Measurements from ENCODE around the gene PILRA.
A peak's percentile ranks its signal among the peaks of the same experiment; 100 is the strongest.

PILRA gene

DNA sequence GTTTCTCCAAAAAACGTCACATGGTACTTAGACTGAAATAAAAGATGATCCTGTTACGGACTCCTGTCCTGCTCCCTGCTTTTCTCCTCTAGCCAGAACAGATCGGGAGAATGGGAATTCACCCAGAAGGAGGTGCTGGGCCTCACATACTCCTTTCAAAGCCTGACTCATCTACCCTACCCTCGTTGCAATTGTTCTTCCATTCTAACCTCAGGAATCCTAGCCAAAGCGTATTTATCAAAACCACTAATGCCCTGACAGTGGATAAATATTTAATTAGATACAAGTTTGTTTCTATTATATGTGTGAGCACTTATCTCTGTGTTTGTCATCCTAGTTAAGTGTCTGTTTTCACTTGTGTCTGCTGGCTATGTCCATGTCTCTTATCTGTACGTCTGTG lies 33.5 kb downstream of the PILRA start:
- no peak for DNase-seq
- no peak overlapping the region for H3K27ac ChIP-seq (ENCODE audit: insufficient read depth in 1 of 2, low read depth in 1 of 2, low read length in 2 of 2, poor library complexity in 1 of 2, severe bottlenecking in 2 of 2)
- H3K4me1 ChIP-seq (ENCODE audit: control extremely low read depth in 1 of 4, control insufficient read depth in 4 of 4, insufficient read depth in 4 of 4, low read length in 3 of 4) = no peaks in the 10 kb centered on the region
- H3K36me3 ChIP-seq (ENCODE audit: control insufficient read depth in 4 of 4, insufficient read depth in 4 of 4, low read length in 3 of 4) = no peaks in the 10 kb centered on the region
- WGBS (ENCODE audit: insufficient coverage) = 42% methylated on average over 2 of the region's 6 CpGs
- H3K27me3 ChIP-seq (replicated peaks in 2 of 5; ENCODE audit: control insufficient read depth in 4 of 5, insufficient read depth in 5 of 5, low read length in 4 of 5) = no peaks in the 10 kb centered on the region
- POLR2A ChIA-PET = no interaction called here
- no peaks in the 10 kb centered on the region for H3K9me3 ChIP-seq (ENCODE audit: control extremely low read depth in 1 of 5, control insufficient read depth in 4 of 5, insufficient read depth in 2 of 5, low read depth in 1 of 5, low read length in 4 of 5)
- H3K4me3 ChIP-seq (ENCODE audit: control insufficient read depth in 1 of 7, extremely low read depth in 1 of 7, insufficient read depth in 4 of 7, low read depth in 2 of 7, low read length in 6 of 7) = no peak overlapping the region
- CTCF ChIA-PET = interaction anchor here (1.2 to 4.9 kb wide), 19 partner anchors 8 to 60 kb away, joined by 3 to 28 read pairs (median 6); partner anchors contain the start of genes PILRA and PILRB

GRCh38 chr7:100407285-100408180 lies 34.2 kb downstream of the PILRA start:
- Histone ChIP-seq H3K9me3 (ENCODE audit: control extremely low read depth in 1 of 5, control insufficient read depth in 4 of 5, insufficient read depth in 2 of 5, low read depth in 1 of 5, low read length in 4 of 5) (no peaks in the 10 kb centered on the region), H3K4me1 (ENCODE audit: control extremely low read depth in 1 of 4, control insufficient read depth in 4 of 4, insufficient read depth in 4 of 4, low read length in 3 of 4) (no peaks in the 10 kb centered on the region), H3K4me3 (ENCODE audit: control insufficient read depth in 1 of 7, extremely low read depth in 1 of 7, insufficient read depth in 4 of 7, low read depth in 2 of 7, low read length in 6 of 7) (no peak overlapping the region), H3K36me3 (ENCODE audit: control insufficient read depth in 4 of 4, insufficient read depth in 4 of 4, low read length in 3 of 4) (no peaks in the 10 kb centered on the region), H3K27ac (ENCODE audit: insufficient read depth in 1 of 2, low read depth in 1 of 2, low read length in 2 of 2, poor library complexity in 1 of 2, severe bottlenecking in 2 of 2) (no peak overlapping the region), H3K27me3 (replicated peaks in 2 of 5; ENCODE audit: control insufficient read depth in 4 of 5, insufficient read depth in 5 of 5, low read length in 4 of 5) (no peaks in the 10 kb centered on the region)
- POLR2A ChIA-PET = interaction anchor here (0.7 kb wide), 1 partner anchor 120 kb away, joined by 3 read pairs; no protein-coding TSS in a partner anchor
- peak; percentile 73 to 86 (median 81) for DNase-seq
- CTCF ChIA-PET = interaction anchor here (1.0 to 4.9 kb wide), 22 partner anchors 7 to 78 kb away, joined by 3 to 28 read pairs (median 6); partner anchors contain the start of genes PILRA and PILRB
- 64% methylated on average over 10 of the region's 12 CpGs for WGBS (ENCODE audit: insufficient coverage)

DNA sequence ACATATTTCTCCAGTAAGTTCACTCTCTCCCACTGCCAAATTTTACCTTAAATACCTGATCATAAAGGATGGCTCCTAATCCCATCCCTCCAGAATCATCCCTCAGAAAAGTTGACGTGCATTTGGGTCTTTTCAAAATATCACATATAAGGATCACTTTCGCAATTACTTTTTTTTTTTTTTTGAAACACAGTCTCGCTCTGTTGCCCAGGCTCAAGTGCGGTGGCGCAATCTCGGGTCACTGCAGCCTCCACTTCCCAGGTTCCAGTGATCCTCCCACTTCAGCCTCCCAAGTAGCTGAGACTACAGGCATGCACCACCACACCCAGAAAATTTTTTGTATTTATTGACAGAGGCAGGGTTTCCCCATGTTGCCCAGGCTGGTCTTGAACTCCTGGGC lies 37.8 kb downstream of the PILRA start:
- ChIA-PET CTCF (interaction anchor here (1.3 to 1.6 kb wide), 3 partner anchors 9 to 45 kb away, joined by 3 to 4 read pairs (median 4); no protein-coding TSS in a partner anchor), POLR2A (no interaction called here)
- no peak overlapping the region for H3K27ac ChIP-seq (ENCODE audit: insufficient read depth in 1 of 2, low read depth in 1 of 2, low read length in 2 of 2, poor library complexity in 1 of 2, severe bottlenecking in 2 of 2)
- H3K4me1 ChIP-seq (ENCODE audit: control extremely low read depth in 1 of 4, control insufficient read depth in 4 of 4, insufficient read depth in 4 of 4, low read length in 3 of 4) = peaks cover 4 to 13% (median 7%) of the 10 kb centered on the region in 4 experiments
- WGBS (ENCODE audit: insufficient coverage) = 100% methylated on average over 2 of the region's 6 CpGs
- H3K9me3 ChIP-seq (ENCODE audit: control extremely low read depth in 1 of 5, control insufficient read depth in 4 of 5, insufficient read depth in 2 of 5, low read depth in 1 of 5, low read length in 4 of 5) = no peaks in the 10 kb centered on the region
- H3K36me3 ChIP-seq (ENCODE audit: control insufficient read depth in 4 of 4, insufficient read depth in 4 of 4, low read length in 3 of 4) = no peaks in the 10 kb centered on the region
- DNase-seq = no peak
- H3K27me3 ChIP-seq (replicated peaks in 2 of 5; ENCODE audit: control insufficient read depth in 4 of 5, insufficient read depth in 5 of 5, low read length in 4 of 5) = no peaks in the 10 kb centered on the region
- H3K4me3 ChIP-seq (ENCODE audit: control insufficient read depth in 1 of 7, extremely low read depth in 1 of 7, insufficient read depth in 4 of 7, low read depth in 2 of 7, low read length in 6 of 7) = no peak overlapping the region

DNA sequence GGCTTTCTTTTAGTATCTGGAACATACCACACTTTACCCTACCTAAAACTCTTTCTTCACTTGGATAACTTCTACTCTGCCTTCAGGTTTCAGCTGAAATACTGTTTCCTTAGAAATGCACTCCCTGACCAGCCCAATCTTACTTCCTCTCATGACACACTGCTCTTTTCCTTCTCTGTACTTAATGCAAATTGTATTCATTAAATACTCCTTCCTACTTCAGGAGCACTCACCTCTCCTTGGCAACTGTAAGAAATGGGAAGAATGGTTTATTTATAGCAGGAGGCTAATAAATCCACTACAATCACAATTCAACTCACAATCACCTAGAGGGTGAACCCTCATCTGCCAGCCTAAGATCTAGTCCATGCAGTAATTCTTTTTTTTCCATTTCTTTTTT lies 40.1 kb downstream of the PILRA start:
- Histone ChIP-seq H3K36me3 (ENCODE audit: control insufficient read depth in 4 of 4, insufficient read depth in 4 of 4, low read length in 3 of 4) (no peaks in the 10 kb centered on the region), H3K4me3 (ENCODE audit: control insufficient read depth in 1 of 7, extremely low read depth in 1 of 7, insufficient read depth in 4 of 7, low read depth in 2 of 7, low read length in 6 of 7) (no peak overlapping the region), H3K9me3 (ENCODE audit: control extremely low read depth in 1 of 5, control insufficient read depth in 4 of 5, insufficient read depth in 2 of 5, low read depth in 1 of 5, low read length in 4 of 5) (no peaks in the 10 kb centered on the region), H3K4me1 (ENCODE audit: control extremely low read depth in 1 of 4, control insufficient read depth in 4 of 4, insufficient read depth in 4 of 4, low read length in 3 of 4) (peaks cover 4 to 13% (median 7%) of the 10 kb centered on the region in 4 experiments), H3K27ac (ENCODE audit: insufficient read depth in 1 of 2, low read depth in 1 of 2, low read length in 2 of 2, poor library complexity in 1 of 2, severe bottlenecking in 2 of 2) (no peak overlapping the region), H3K27me3 (replicated peaks in 2 of 5; ENCODE audit: control insufficient read depth in 4 of 5, insufficient read depth in 5 of 5, low read length in 4 of 5) (no peaks in the 10 kb centered on the region)
- peak in 1 of 3 donors; percentile 17 for DNase-seq
- ChIA-PET CTCF (interaction anchor here (0.5 to 1.4 kb wide), 2 partner anchors 30 to 279 kb away, joined by 3 read pairs; no protein-coding TSS in a partner anchor), POLR2A (interaction anchor here (1.0 kb wide), 1 partner anchor 15 kb away, joined by 4 read pairs; the partner anchor contains the start of gene ZCWPW1)

- no peaks in the 10 kb centered on the region for H3K9me3 ChIP-seq (ENCODE audit: control extremely low read depth in 1 of 5, control insufficient read depth in 4 of 5, insufficient read depth in 2 of 5, low read depth in 1 of 5, low read length in 4 of 5)
- DNase-seq = no peak
- WGBS (ENCODE audit: insufficient coverage) = no CpG with 5 or more reads among the region's 1 CpG
- H3K4me1 ChIP-seq (ENCODE audit: control extremely low read depth in 1 of 4, control insufficient read depth in 4 of 4, insufficient read depth in 4 of 4, low read length in 3 of 4) = peaks cover 4 to 13% (median 7%) of the 10 kb centered on the region in 4 experiments
- no peak overlapping the region for H3K4me3 ChIP-seq (ENCODE audit: control insufficient read depth in 1 of 7, extremely low read depth in 1 of 7, insufficient read depth in 4 of 7, low read depth in 2 of 7, low read length in 6 of 7)
- no peaks in the 10 kb centered on the region for H3K36me3 ChIP-seq (ENCODE audit: control insufficient read depth in 4 of 4, insufficient read depth in 4 of 4, low read length in 3 of 4)
- CTCF ChIA-PET = no interaction called here
- POLR2A ChIA-PET = interaction anchor here (1.0 to 1.8 kb wide), 2 partner anchors 14 kb away, joined by 4 to 6 read pairs; partner anchors contain the start of gene ZCWPW1
- H3K27ac ChIP-seq (ENCODE audit: insufficient read depth in 1 of 2, low read depth in 1 of 2, low read length in 2 of 2, poor library complexity in 1 of 2, severe bottlenecking in 2 of 2) = no peak overlapping the region
- H3K27me3 ChIP-seq (replicated peaks in 2 of 5; ENCODE audit: control insufficient read depth in 4 of 5, insufficient read depth in 5 of 5, low read length in 4 of 5) = no peaks in the 10 kb centered on the region
These were observed 40.6 kb downstream of the PILRA start for GRCh38 chr7:100413889-100414288.

DNA sequence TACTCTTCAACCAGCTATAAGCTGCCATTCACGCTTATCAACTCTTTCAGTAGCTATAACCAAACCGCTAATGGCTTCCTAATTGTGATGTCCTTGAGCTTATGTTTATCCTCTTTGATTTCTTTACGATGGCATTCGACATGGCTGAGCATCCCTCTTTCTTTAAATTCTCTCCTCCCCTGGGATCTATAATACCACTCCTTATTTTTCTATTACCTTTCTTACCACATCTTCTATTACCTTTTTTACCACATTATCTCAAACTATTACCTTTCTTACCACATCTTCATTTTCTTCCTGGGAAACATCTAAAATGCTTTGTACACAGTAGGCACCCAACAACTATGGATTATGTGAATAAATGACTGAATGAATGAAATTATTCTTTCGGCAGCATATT lies 42.2 kb downstream of the PILRA start:
- CTCF ChIA-PET = interaction anchor here (0.9 to 1.6 kb wide), 8 partner anchors 8 to 68 kb away, joined by 3 to 10 read pairs (median 4); partner anchors contain the start of gene ZCWPW1

More for the DNA sequence above, 42.2 kb downstream of the PILRA start:
- POLR2A ChIA-PET = interaction anchor here (0.6 to 1.8 kb wide), 2 partner anchors 8 to 13 kb away, joined by 3 to 6 read pairs; partner anchors contain the start of gene ZCWPW1
- Histone ChIP-seq H3K27me3 (replicated peaks in 2 of 5; ENCODE audit: control insufficient read depth in 4 of 5, insufficient read depth in 5 of 5, low read length in 4 of 5) (no peaks in the 10 kb centered on the region), H3K27ac (ENCODE audit: insufficient read depth in 1 of 2, low read depth in 1 of 2, low read length in 2 of 2, poor library complexity in 1 of 2, severe bottlenecking in 2 of 2) (no peak overlapping the region), H3K4me1 (ENCODE audit: control extremely low read depth in 1 of 4, control insufficient read depth in 4 of 4, insufficient read depth in 4 of 4, low read length in 3 of 4) (peaks cover 4 to 13% (median 7%) of the 10 kb centered on the region in 4 experiments), H3K36me3 (ENCODE audit: control insufficient read depth in 4 of 4, insufficient read depth in 4 of 4, low read length in 3 of 4) (no peaks in the 10 kb centered on the region), H3K4me3 (ENCODE audit: control insufficient read depth in 1 of 7, extremely low read depth in 1 of 7, insufficient read depth in 4 of 7, low read depth in 2 of 7, low read length in 6 of 7) (no peak overlapping the region), H3K9me3 (ENCODE audit: control extremely low read depth in 1 of 5, control insufficient read depth in 4 of 5, insufficient read depth in 2 of 5, low read depth in 1 of 5, low read length in 4 of 5) (no peaks in the 10 kb centered on the region)
- DNase-seq = no peak
- 100% methylated on average over 5 of the region's 5 CpGs for WGBS (ENCODE audit: insufficient coverage)
